Measurements from ENCODE around the gene CNTNAP4. TPM values are rescaled to one million over a fixed set of nuclear protein-coding genes. Genes with fewer than 3 reads are reported as not detected.

CNTNAP4 gene
- total and polyA plus RNA-seq, 3 donors from 2014 or later: 1.5 to 3.5 (median 2.2) TPM

GRCh38 chr16:76235426-76235825 lies 41.8 kb upstream of the CNTNAP4 start:
- intact Hi-C loops (cut with DNase I; ENCODE audit: low total_unique reads): no loop called here

DNA sequence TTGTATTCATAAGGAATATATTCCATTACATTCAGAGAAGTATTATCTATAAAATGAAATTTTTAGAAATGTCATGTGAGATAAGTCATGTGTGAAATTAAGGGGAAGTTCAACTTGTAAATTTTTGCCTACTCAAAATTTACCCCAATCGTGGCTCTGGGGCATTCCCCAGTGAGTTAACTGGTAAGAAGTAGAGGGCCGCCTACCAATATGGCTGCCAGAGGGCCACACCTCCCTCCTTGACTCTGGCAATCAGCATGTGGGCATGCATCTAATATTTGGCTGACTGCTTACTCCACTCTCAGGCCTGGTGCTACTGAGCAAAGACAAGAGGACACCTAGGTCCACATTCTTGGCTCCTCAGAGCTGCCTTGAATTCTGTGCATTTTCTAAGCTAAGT lies 39.7 kb upstream of the CNTNAP4 start:
- H3K27me3 ChIP-seq: no peaks in the 10 kb centered on the region
- no peak overlapping the region for H3K4me3 ChIP-seq
- no peaks in the 10 kb centered on the region for H3K9me3 ChIP-seq
- intact Hi-C loops (cut with DNase I; ENCODE audit: low total_unique reads): no loop called here
- DNase-seq: no peak
- no peak for TF ChIP-seq CTCF (IDR thresholded peaks at IDR 0.05)
- H3K27ac ChIP-seq: no peak overlapping the region
- H3K4me1 ChIP-seq: no peaks in the 10 kb centered on the region
- 74% methylated on average over 2 of the region's 2 CpGs for WGBS, 2 donors
- no peaks in the 10 kb centered on the region for H3K36me3 ChIP-seq (ENCODE audit: low read depth, missing control alignments)

More at GRCh38 chr16:76235426-76235825, 41.8 kb upstream of the CNTNAP4 start:
- peak overlapping the region in 1 of 2 donors; percentile 67 for H3K27ac ChIP-seq
- peak overlapping the region; percentile 45 to 51 for H3K4me3 ChIP-seq
- no peaks in the 10 kb centered on the region for H3K4me1 ChIP-seq
- TF ChIP-seq CTCF (IDR thresholded peaks at IDR 0.05) (no peak), POLR2A (IDR thresholded peaks at IDR 0.05) (no peak)
- WGBS, 2 donors: 75 to 82% methylated on average over 11 to 12 of the region's 12 CpGs
- peak; percentile 65 for DNase-seq
- no peaks in the 10 kb centered on the region for H3K9me3 ChIP-seq
- no peaks in the 10 kb centered on the region for H3K36me3 ChIP-seq (ENCODE audit: low read depth, missing control alignments)
- no peaks in the 10 kb centered on the region for H3K27me3 ChIP-seq

DNA sequence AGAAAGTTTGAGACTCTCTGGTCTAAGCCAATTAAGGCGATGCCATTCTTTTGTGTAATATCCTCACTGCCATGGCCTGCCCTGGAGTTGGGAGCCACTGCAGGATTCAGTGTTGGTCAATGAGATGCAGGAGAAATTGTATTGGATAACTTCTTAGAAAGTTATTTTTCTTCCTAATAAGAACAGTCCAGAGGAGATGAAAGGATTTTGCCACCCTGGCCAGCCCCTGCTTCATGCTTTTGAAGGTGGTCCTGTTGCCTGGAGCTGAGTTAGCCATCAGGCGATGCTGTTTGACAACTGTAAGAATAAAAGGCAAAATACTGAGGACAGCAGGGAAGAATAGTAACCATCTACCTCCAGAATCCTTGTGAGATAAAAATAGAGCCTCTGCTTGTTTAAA lies 35.4 kb upstream of the CNTNAP4 start:
- WGBS, 2 donors: 93 to 99% methylated on average over 2 of the region's 2 CpGs
- Histone ChIP-seq H3K9me3 (no peaks in the 10 kb centered on the region), H3K36me3 (ENCODE audit: low read depth, missing control alignments) (no peaks in the 10 kb centered on the region), H3K27me3 (no peaks in the 10 kb centered on the region), H3K4me1 (no peaks in the 10 kb centered on the region), H3K27ac (no peak overlapping the region), H3K4me3 (no peak overlapping the region)
- DNase-seq: no peak
- TF ChIP-seq CTCF (IDR thresholded peaks at IDR 0.05): no peak
- TF ChIP-seq POLR2A (IDR thresholded peaks at IDR 0.05): no peak
- intact Hi-C loops (cut with DNase I; ENCODE audit: low total_unique reads): no loop called here

DNA sequence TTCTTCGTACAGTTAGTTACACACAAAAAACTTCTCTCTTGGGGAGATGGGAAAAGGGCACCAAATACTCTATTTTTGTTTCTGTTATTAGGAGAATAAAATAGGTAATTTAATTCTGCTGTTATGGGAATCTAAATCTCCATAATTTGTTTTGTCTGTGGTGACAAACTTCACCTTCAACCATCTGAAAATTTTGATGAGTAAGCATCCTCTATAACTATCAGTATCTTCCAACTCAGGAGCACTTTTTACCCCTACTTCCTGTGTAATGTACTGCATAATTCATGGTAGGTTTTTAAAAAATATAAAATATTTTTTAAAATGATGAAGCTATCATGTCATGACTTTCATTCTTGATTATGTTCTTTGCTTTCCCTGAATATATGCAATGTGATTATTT lies 33.6 kb upstream of the CNTNAP4 start:
- no peak for DNase-seq
- intact Hi-C loops (cut with DNase I; ENCODE audit: low total_unique reads): no loop called here
- TF ChIP-seq CTCF (IDR thresholded peaks at IDR 0.05) (no peak), POLR2A (IDR thresholded peaks at IDR 0.05) (no peak)
- 76 to 81% methylated on average over 1 of the region's 1 CpG for WGBS, 2 donors
- H3K9me3 ChIP-seq: no peaks in the 10 kb centered on the region
- H3K4me1 ChIP-seq: no peaks in the 10 kb centered on the region
- H3K27me3 ChIP-seq: no peaks in the 10 kb centered on the region
- H3K36me3 ChIP-seq (ENCODE audit: low read depth, missing control alignments): no peaks in the 10 kb centered on the region
- no peak overlapping the region for H3K4me3 ChIP-seq
- no peak overlapping the region for H3K27ac ChIP-seq

DNA sequence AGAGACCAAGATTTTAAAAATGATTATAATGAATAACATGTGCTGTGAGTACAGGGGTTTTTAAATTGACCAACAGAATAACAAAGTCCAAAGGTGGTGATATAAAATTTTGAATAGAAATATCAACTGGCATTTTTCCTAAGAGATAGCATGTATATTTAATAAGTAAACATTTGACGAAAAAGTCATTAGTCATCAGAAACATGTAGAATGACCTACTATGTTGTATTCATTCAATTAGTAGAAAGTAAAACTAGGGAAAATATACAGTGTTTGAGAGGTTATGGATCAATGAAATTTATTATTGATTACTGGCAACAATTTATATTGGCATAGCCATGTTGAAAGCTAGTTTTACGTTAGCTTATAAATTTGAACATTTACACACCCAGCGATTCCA lies 30.6 kb upstream of the CNTNAP4 start:
- H3K4me3 ChIP-seq: no peak overlapping the region
- intact Hi-C loops (cut with DNase I; ENCODE audit: low total_unique reads): no loop called here
- 77 to 90% methylated on average over 3 of the region's 3 CpGs for WGBS, 2 donors
- no peaks in the 10 kb centered on the region for H3K27me3 ChIP-seq
- TF ChIP-seq CTCF (IDR thresholded peaks at IDR 0.05) (no peak), POLR2A (IDR thresholded peaks at IDR 0.05) (no peak)
- no peaks in the 10 kb centered on the region for H3K9me3 ChIP-seq
- no peaks in the 10 kb centered on the region for H3K36me3 ChIP-seq (ENCODE audit: low read depth, missing control alignments)
- H3K4me1 ChIP-seq: no peaks in the 10 kb centered on the region
- no peak for DNase-seq
- H3K27ac ChIP-seq: no peak overlapping the region
